ENCODE data around the gene OR2AG1.

Gene OR2AG1

GRCh38 chr11:6782720-6783119, at the start of gene OR2AG1:
Gene OR2AG1 (plus strand): TSS chr11:6783020. CDS start chr11:6785038, 2,018 bp downstream.
- DNase-seq: no peak

- no peak for DNase-seq
Observed at GRCh38 chr11:6733326-6734275, 49.2 kb upstream of the OR2AG1 start.

GRCh38 chr11:6734616-6735015, 48.2 kb upstream of the OR2AG1 start:
- no peak for DNase-seq

GRCh38 chr11:6735306-6735705, 47.5 kb upstream of the OR2AG1 start:
- no peak for DNase-seq

- no peak for DNase-seq
Observed at GRCh38 chr11:6736495-6737121, 46.2 kb upstream of the OR2AG1 start.

GRCh38 chr11:6737872-6738466, 44.9 kb upstream of the OR2AG1 start:
- DNase-seq: no peak

GRCh38 chr11:6738590-6738989, 44.2 kb upstream of the OR2AG1 start:
- DNase-seq: no peak

- no peak for DNase-seq
Observed at GRCh38 chr11:6742260-6742659, 40.6 kb upstream of the OR2AG1 start.

- DNase-seq: no peak
Observed at GRCh38 chr11:6745018-6745417, 37.8 kb upstream of the OR2AG1 start.

GRCh38 chr11:6745465-6746015, 37.3 kb upstream of the OR2AG1 start:
- DNase-seq: no peak

- DNase-seq: no peak
Observed at GRCh38 chr11:6746086-6746618, 36.7 kb upstream of the OR2AG1 start.

GRCh38 chr11:6746626-6747025, 36.2 kb upstream of the OR2AG1 start:
- no peak for DNase-seq

- no peak for DNase-seq
Observed at GRCh38 chr11:6747097-6747668, 35.6 kb upstream of the OR2AG1 start.

GRCh38 chr11:6755303-6755952, 27.4 kb upstream of the OR2AG1 start:
- DNase-seq: no peak

- DNase-seq: no peak
Observed at GRCh38 chr11:6755953-6756347, 26.9 kb upstream of the OR2AG1 start.

- DNase-seq: no peak
Observed at GRCh38 chr11:6757373-6757967, 25.4 kb upstream of the OR2AG1 start.

GRCh38 chr11:6771926-6772893, 10.6 kb upstream of the OR2AG1 start, which contains the start of gene OR2AG2:
Gene OR2AG2 (minus strand): TSS chr11:6771976. CDS start chr11:6768957, 3,019 bp downstream.
- DNase-seq: no peak

GRCh38 chr11:6778518-6778917, 4.3 kb upstream of the OR2AG1 start:
- no peak for DNase-seq

- DNase-seq: no peak
Observed at GRCh38 chr11:6780829-6781228, 2.0 kb upstream of the OR2AG1 start.

- DNase-seq: no peak
Observed at GRCh38 chr11:6790546-6790945, 7.7 kb downstream of the OR2AG1 start.

GRCh38 chr11:6794639-6795038, 11.8 kb downstream of the OR2AG1 start:
- DNase-seq: no peak

Data from NCI-H2171 (cell line).